Erythroblast (primary cell): ENCODE measurements around the gene MECP2.

ENCODE experiments used
- GATA1 ChIP-seq: IDR thresholded peaks from 2 replicates; pipeline ENCODE4 v1.6.1; 2011; ENCODE audit warnings: low read depth, mild to moderate bottlenecking, control low read depth, low read length, moderate library complexity
- POLR2A ChIP-seq: IDR thresholded peaks from 2 replicates; pipeline ENCODE4 v1.6.1; 2011; ENCODE audit warnings: mild to moderate bottlenecking, low read length

- TF ChIP-seq POLR2A (no peak), GATA1 (no peak)
These were observed 58.9 kb downstream of the MECP2 start for GRCh38 chrX:154038656-154039055.
